ENCODE results near the gene DNAJC27. TPM values are rescaled to one million over a fixed set of nuclear protein-coding genes. Genes with fewer than 3 reads are reported as not detected.
"Not testable (repeated sequence)": the region's sequence is repeated elsewhere in the genome, so short reads cannot be mapped to it uniquely, and the experiment has no call there.

DNAJC27 gene
- total RNA-seq, result 10 to 100 TPM in 2 of 4 donors, 1 to 10 TPM in 2; 3.4 to 19.5 (median 11.2) TPM

GRCh38 chr2:24971536-24972314 is at the start of gene DNAJC27:
DNAJC27 (minus strand) TSS chr2:24971955; CDS start chr2:24971904, 51 bp downstream.
- DNase-seq (ENCODE audit: low spot score in 2 of 2), result peak; percentile 97 to 99
- TF ChIP-seq CTCF (IDR thresholded peaks at IDR 0.05) (peak in 1 of 3 donors; percentile 21), POLR2A (IDR thresholded peaks at IDR 0.05) (peak in 1 of 2 donors; percentile 82)
- WGBS, 2 donors, result 0% methylated on average over 28 to 50 of the region's 72 CpGs
- intact Hi-C loops (cut with DNase I; ENCODE audit: low total_unique reads), result no loop called here
- peak within 1 kb of the TSS; percentile 93 for H3K4me3 ChIP-seq (ENCODE audit: low read depth, poor library complexity, severe bottlenecking)

- WGBS, 2 donors, result 90 to 91% methylated on average over 7 of the region's 7 CpGs
- TF ChIP-seq CTCF (IDR thresholded peaks at IDR 0.05) (no peak), POLR2A (IDR thresholded peaks at IDR 0.05) (no peak)
- intact Hi-C loops (cut with DNase I; ENCODE audit: low total_unique reads), result no loop called here
- no peak for DNase-seq (ENCODE audit: low spot score in 2 of 2)
- no peak overlapping the region for H3K4me3 ChIP-seq (ENCODE audit: low read depth, poor library complexity, severe bottlenecking)
Observed at GRCh38 chr2:25018681-25019080, 46.9 kb upstream of the DNAJC27 start.

- intact Hi-C loops (cut with DNase I; ENCODE audit: low total_unique reads), result no loop called here
- no peak for DNase-seq (ENCODE audit: low spot score in 2 of 2)
- H3K4me3 ChIP-seq (ENCODE audit: low read depth, poor library complexity, severe bottlenecking), result no peak overlapping the region
- TF ChIP-seq POLR2A (IDR thresholded peaks at IDR 0.05), result no peak
- no peak for TF ChIP-seq CTCF (IDR thresholded peaks at IDR 0.05)
- WGBS, 2 donors, result 88 to 94% methylated on average over 9 of the region's 9 CpGs
Observed at GRCh38 chr2:25014631-25015030, 42.9 kb upstream of the DNAJC27 start.

- intact Hi-C loops (cut with DNase I; ENCODE audit: low total_unique reads), result not testable (repeated sequence)
- WGBS, 2 donors, result 95 to 97% methylated on average over 2 of the region's 2 CpGs
Observed at GRCh38 chr2:25011342-25011741, 39.6 kb upstream of the DNAJC27 start.

GRCh38 chr2:25009954-25010353 is 38.2 kb upstream of the DNAJC27 start:
- H3K4me3 ChIP-seq (ENCODE audit: low read depth, poor library complexity, severe bottlenecking), result no peak overlapping the region
- whole genome bisulfite sequencing, 2 donors, result 66 to 67% methylated on average over 11 of the region's 11 CpGs
- TF ChIP-seq CTCF (IDR thresholded peaks at IDR 0.05) (no peak), POLR2A (IDR thresholded peaks at IDR 0.05) (no peak)

More at GRCh38 chr2:25011342-25011741, 39.6 kb upstream of the DNAJC27 start:
- not testable (repeated sequence) for DNase-seq (ENCODE audit: low spot score in 2 of 2); H3K4me3 ChIP-seq (ENCODE audit: low read depth, poor library complexity, severe bottlenecking)

GRCh38 chr2:25002066-25002465 is 30.3 kb upstream of the DNAJC27 start:
- TF ChIP-seq CTCF (IDR thresholded peaks at IDR 0.05) (no peak), POLR2A (IDR thresholded peaks at IDR 0.05) (no peak)
- 36 to 53% methylated on average over 1 of the region's 1 CpG for WGBS, 2 donors
- no peak overlapping the region for H3K4me3 ChIP-seq (ENCODE audit: low read depth, poor library complexity, severe bottlenecking)
- DNase-seq (ENCODE audit: low spot score in 2 of 2), result no peak
- intact Hi-C loops (cut with DNase I; ENCODE audit: low total_unique reads), result no loop called here

More at GRCh38 chr2:25009954-25010353, 38.2 kb upstream of the DNAJC27 start:
- no peak for DNase-seq (ENCODE audit: low spot score in 2 of 2)
- intact Hi-C loops (cut with DNase I; ENCODE audit: low total_unique reads), result no loop called here
